ENCODE data around the gene TM9SF1.

DNA sequence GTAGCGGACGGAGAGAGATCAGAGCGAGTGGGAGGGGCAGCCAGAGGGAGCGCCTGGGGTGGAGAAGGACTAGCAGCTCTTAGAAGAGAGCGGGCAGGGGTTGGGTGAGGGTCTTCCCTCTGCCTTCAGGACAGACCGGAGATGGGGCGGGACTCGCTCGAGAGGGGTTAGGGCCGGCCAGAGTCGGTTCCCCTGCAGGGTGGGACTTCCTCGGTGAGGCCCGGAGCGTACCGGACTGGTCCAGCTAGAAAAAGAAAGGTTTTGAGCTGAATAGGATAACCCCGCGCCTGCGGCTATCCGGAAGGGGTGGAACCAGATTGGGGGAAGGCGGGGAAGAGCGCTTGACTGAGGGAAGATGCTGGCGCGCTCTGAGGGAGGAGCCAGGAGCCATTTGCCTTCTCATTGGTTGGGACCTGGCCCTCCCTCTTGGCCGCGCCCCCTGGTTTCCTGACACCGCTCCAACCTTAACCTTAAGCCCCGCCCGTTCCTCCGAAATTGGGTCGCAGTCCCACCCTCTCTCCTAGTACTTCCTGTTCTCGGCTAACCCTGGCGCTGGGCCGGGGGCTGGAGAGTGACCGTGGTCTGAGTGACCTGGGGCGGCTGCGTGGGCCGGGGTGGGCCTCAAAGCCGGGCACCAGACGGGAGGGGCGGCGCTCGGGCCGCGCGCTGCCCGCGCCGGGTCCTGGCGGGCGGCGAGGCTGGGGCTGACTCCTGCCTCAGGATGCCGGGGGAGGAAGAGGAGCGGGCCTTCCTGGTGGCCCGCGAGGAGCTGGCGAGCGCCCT, 48.1 kb downstream of the TM9SF1 start, which contains the start of gene RNF31:
- TF ChIP-seq, protein P1, sequence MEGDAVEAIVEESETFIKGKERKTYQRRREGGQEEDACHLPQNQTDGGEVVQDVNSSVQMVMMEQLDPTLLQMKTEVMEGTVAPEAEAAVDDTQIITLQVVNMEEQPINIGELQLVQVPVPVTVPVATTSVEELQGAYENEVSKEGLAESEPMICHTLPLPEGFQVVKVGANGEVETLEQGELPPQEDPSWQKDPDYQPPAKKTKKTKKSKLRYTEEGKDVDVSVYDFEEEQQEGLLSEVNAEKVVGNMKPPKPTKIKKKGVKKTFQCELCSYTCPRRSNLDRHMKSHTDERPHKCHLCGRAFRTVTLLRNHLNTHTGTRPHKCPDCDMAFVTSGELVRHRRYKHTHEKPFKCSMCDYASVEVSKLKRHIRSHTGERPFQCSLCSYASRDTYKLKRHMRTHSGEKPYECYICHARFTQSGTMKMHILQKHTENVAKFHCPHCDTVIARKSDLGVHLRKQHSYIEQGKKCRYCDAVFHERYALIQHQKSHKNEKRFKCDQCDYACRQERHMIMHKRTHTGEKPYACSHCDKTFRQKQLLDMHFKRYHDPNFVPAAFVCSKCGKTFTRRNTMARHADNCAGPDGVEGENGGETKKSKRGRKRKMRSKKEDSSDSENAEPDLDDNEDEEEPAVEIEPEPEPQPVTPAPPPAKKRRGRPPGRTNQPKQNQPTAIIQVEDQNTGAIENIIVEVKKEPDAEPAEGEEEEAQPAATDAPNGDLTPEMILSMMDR (IDR thresholded peaks at IDR 0.05) = no peak
- TF ChIP-seq EP300 (IDR thresholded peaks at IDR 0.05) (no peak), HOXB13 (CRISPR knock-in tag; IDR thresholded peaks at IDR 0.05; ENCODE audit: low read depth) (no peak), HOXB5 (CRISPR knock-in tag; IDR thresholded peaks at IDR 0.05) (no peak), RFX5 (IDR thresholded peaks at IDR 0.05) (no peak), CBX8 (IDR thresholded peaks at IDR 0.05) (no peak)
